ENCODE measurements around the gene SECTM1.

Gene SECTM1

GRCh38 chr17:82314012-82314726 lies 19.4 kb downstream of the SECTM1 start:
- DNase-seq = no peak

GRCh38 chr17:82313195-82314011 lies 20.2 kb downstream of the SECTM1 start:
- DNase-seq = no peak

- no peak for DNase-seq
Observed at GRCh38 chr17:82311971-82312370, 21.6 kb downstream of the SECTM1 start.

GRCh38 chr17:82310877-82311276 lies 22.7 kb downstream of the SECTM1 start:
- DNase-seq = no peak

GRCh38 chr17:82309656-82310570 lies 23.7 kb downstream of the SECTM1 start:
- DNase-seq = no peak

GRCh38 chr17:82305727-82306300 lies 27.8 kb downstream of the SECTM1 start:
- DNase-seq = no peak

- no peak for DNase-seq
Observed at GRCh38 chr17:82304826-82305726, 28.5 kb downstream of the SECTM1 start.

GRCh38 chr17:82303944-82304808 lies 29.4 kb downstream of the SECTM1 start:
- DNase-seq = no peak

GRCh38 chr17:82302991-82303943 lies 30.3 kb downstream of the SECTM1 start:
- DNase-seq = no peak

GRCh38 chr17:82302568-82302963 lies 31.0 kb downstream of the SECTM1 start:
- DNase-seq = no peak

- DNase-seq = no peak
Observed at GRCh38 chr17:82301916-82302567, 31.5 kb downstream of the SECTM1 start.

GRCh38 chr17:82301300-82301915 lies 32.2 kb downstream of the SECTM1 start:
- no peak for DNase-seq

- peak; percentile 20 for DNase-seq
Observed at GRCh38 chr17:82300707-82301270, 32.8 kb downstream of the SECTM1 start.

- no peak for DNase-seq
Observed at GRCh38 chr17:82300228-82300627, 33.3 kb downstream of the SECTM1 start.

GRCh38 chr17:82299452-82299851 lies 34.1 kb downstream of the SECTM1 start:
- no peak for DNase-seq

- no peak for DNase-seq
Observed at GRCh38 chr17:82298538-82299421, 34.8 kb downstream of the SECTM1 start.

Data from MV-4-11 (cell line).